SK-N-MC (cell line): ENCODE results near the gene AKR1C4.
"Not testable (repeated sequence)": the region's sequence is repeated elsewhere in the genome, so short reads cannot be mapped to it uniquely, and the experiment has no call there.

Source experiments
- DNase-seq: peaks from one replicate; pipeline ENCODE4 v3.0.0-alpha.2; 2011; ENCODE audit warnings: low read depth, low spot score
- H3K27ac ChIP-seq: fragments of 200-600 bp; sonication (generic); 2 replicates; pipeline ENCODE4 v1.5.1; 2016; ENCODE audit warnings: mixed run types
- H3K36me3 ChIP-seq: fragments of 200-600 bp; sonication (generic); 2 replicates; pipeline ENCODE4 v1.6.1; 2017; ENCODE audit warnings: antibody characterized with exemption, low read length, mixed read lengths; ENCODE audit not compliant: insufficient read depth
- H3K4me3 ChIP-seq: fragments of 200-600 bp; sonication (generic); 2 replicates; pipeline ENCODE4 v1.5.1; 2016
- H3K9ac ChIP-seq: fragments of 200-600 bp; sonication (generic); 2 replicates; pipeline ENCODE4 v1.8.0; 2017; ENCODE audit warnings: mixed run types, mixed read lengths; ENCODE audit not compliant: insufficient read length
- H3K9me3 ChIP-seq: fragments of 200-600 bp; sonication (generic); 2 replicates; pipeline ENCODE4 v1.6.1; 2017; ENCODE audit warnings: low read depth, mild to moderate bottlenecking, antibody characterized with exemption, low read length, moderate library complexity, mixed read lengths
- EZH2 ChIP-seq: fragments of 200-600 bp; sonication (generic); IDR thresholded peaks from one replicate; pipeline ENCODE4 v1.6.1; 2017; ENCODE audit warnings: antibody characterized with exemption
- FOXP2 ChIP-seq: optimal IDR thresholded peaks from 2 replicates; pipeline ENCODE3; 2011; ENCODE audit warnings: mild to moderate bottlenecking, moderate library complexity; ENCODE audit not compliant: insufficient read depth; ENCODE audit errors: extremely low read length, control extremely low read depth
- POLR2AphosphoS5 ChIP-seq: IDR thresholded peaks from 2 replicates; pipeline ENCODE4 v1.6.1; 2012; ENCODE audit warnings: mild to moderate bottlenecking, low read depth, low read length, borderline replicate concordance

AKR1C4 gene

DNA sequence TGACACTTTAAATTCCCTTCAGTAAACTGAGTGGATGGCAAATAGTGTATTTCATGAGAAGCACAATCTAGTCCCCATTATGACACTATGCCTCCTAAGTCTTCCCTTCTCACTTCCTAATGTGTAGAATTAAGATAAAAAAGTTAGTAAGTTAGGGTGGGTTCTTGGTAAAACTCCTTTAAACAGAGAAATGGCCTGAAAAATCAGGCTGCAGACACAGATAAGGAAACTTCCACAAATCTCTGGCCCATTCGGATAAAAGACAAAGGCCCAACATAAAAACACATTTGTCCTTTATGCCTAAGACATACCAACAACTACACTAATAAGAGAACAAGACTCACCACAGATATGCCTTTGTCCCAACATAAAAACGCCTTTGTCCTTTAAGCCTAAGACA is 33.1 kb upstream of the AKR1C4 start:
- Histone ChIP-seq H3K9me3 (no peaks in the 10 kb centered on the region), H3K4me3 (no peak overlapping the region), H3K27ac (no peak overlapping the region), H3K36me3 (no peaks in the 10 kb centered on the region), H3K9ac (no peak overlapping the region)
- DNase-seq = no peak
- TF ChIP-seq FOXP2 (no peak), POLR2AphosphoS5 (no peak), EZH2 (no peak)

DNA sequence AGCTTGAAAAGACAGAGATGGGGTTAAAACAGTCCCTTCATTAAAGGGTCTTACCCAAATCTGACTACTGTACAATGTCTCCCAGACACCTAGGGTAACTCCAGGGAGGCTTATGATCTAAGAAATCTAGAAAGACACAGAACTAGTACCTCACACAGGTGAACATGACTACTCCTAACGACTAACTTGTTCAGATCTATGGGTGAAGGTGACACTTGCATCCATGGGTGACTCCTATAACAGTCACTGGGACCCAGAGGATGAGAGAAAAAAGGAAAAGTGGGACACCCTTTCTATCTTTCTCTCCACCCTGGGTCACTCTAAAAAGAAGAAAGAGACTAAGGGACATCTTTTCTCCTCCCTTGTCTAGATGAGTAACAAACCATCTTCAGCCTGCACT is 30.9 kb upstream of the AKR1C4 start:
- Histone ChIP-seq H3K36me3 (no peaks in the 10 kb centered on the region), H3K9me3 (no peaks in the 10 kb centered on the region), H3K4me3 (no peak overlapping the region), H3K9ac (no peak overlapping the region), H3K27ac (no peak overlapping the region)
- DNase-seq = no peak
- TF ChIP-seq POLR2AphosphoS5 (no peak), FOXP2 (no peak), EZH2 (no peak)

- Histone ChIP-seq H3K9ac (no peak overlapping the region), H3K27ac (no peak overlapping the region), H3K36me3 (no peaks in the 10 kb centered on the region), H3K9me3 (no peaks in the 10 kb centered on the region), H3K4me3 (no peak overlapping the region)
- DNase-seq = no peak
- TF ChIP-seq POLR2AphosphoS5 (no peak), FOXP2 (no peak), EZH2 (no peak)
These were observed 27.7 kb upstream of the AKR1C4 start for GRCh38 chr10:5168897-5169420.

DNA sequence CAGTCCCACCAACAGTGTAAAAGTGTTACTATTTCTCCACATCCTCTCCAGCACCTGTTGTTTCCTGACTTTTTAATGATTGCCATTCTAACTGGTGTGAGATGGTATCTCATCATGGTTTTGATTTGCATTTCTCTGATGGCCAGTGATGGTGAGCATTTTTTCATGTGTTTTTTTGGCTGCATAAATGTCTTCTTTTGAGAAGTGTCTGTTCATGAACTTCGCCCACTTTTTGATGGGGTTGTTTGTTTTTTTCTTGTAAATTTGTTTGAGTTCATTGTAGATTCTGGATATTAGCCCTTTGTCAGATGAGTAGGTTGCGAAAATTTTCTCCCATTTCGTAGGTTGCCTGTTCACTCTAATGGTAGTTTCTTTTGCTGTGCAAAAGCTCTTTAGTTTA is 21.1 kb upstream of the AKR1C4 start:
- not testable (repeated sequence) for DNase-seq, H3K9ac ChIP-seq, H3K9me3 ChIP-seq, H3K4me3 ChIP-seq, H3K36me3 ChIP-seq, H3K27ac ChIP-seq

DNA sequence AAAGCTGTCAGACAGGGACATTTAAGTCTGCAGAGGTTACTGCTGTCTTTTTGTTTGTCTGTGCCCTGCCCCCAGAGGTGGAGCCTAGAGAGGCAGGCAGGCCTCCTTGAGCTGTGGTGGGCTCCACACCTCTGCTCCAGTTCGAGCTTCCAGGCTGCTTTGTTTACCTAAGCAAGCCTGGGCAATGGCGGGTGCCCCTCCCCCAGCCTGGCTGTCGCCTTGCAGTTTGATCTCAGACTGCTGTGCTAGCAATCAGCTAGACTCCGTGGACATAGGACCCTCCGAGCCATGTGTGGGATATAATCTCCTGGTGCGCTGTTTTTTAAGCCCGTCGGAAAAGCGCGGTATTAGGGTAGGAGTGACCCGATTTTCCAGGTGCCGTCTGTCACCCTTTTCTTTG is 16.1 kb upstream of the AKR1C4 start:
- not testable (repeated sequence) for H3K36me3 ChIP-seq, DNase-seq, H3K9ac ChIP-seq

DNA sequence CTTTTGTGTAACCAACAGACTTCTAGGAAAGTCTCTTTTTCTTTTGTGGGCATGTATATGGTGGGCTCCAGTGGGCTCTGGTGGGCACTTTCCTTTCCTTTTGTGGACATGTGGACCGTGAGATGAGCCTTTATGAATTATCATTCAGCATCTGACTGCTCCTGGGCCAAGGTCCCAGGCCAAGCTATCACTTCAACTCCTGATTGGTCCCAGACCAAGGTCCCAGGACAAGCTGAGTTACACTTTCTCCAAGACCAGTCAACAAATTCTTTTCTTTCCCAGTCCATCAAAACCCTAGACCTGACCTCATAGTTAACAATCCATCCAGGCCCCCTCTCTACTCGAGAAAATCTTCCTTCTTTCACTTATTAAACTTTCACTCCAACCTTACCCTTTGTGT is 12.7 kb upstream of the AKR1C4 start:
- no peak overlapping the region for H3K27ac ChIP-seq
- H3K9ac ChIP-seq = no peak overlapping the region
- no peaks in the 10 kb centered on the region for H3K36me3 ChIP-seq
- DNase-seq = no peak
- no peaks in the 10 kb centered on the region for H3K9me3 ChIP-seq
- no peak overlapping the region for H3K4me3 ChIP-seq
- TF ChIP-seq FOXP2 (no peak), EZH2 (no peak), POLR2AphosphoS5 (no peak)

More for the DNA sequence above, 16.1 kb upstream of the AKR1C4 start:
- not testable (repeated sequence) for H3K27ac ChIP-seq, H3K9me3 ChIP-seq, H3K4me3 ChIP-seq

DNA sequence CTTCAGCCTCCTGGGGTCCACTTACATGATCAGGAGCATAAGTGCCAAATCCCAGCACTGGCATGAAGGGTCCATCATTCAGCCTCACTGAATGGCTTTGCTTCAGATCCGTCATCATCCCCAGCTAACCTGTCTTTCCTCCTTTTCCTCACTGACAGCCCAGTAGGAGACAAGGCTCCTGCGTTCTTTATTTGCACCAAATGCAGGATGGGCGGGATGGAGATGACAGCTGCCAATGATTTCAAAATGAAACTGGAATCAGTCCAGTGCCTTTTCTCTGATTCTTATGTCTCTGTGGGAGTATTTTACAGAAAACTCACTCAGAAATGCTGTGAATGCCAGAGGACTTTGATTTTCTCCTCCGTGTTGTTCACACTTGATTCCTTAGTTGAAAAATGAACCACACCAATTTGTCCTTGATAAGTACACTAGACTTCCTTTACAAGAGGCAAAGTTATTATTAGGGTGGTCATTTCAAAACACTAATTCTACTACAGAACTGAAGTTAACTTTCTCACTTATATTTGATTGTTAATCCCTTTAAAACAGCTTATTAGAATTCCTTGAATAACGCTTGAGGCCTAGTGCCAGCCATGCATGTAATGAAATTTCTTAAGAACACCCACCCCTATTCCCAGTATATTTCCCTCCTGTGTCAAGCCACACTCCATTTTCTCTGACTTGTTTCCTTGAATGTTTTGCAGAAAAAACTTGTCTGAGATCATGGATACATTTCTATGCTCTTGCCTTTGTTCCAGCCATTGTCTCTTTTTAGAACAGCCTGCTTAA is 11.5 kb upstream of the AKR1C4 start, which contains the start of gene AKR1C8:
Gene AKR1C8, minus strand, starts transcription at position 164 of the 789 bp plus-strand sequence. Its CDS starts 46 bp downstream, at position 118.
- Histone ChIP-seq H3K4me3 (no peak within 1 kb of the TSS), H3K27ac (no peak within 1 kb of the TSS), H3K9me3 (no peaks in the 10 kb centered on the region), H3K9ac (no peak within 1 kb of the TSS), H3K36me3 (no peaks in the 10 kb centered on the region)
- DNase-seq = no peak
- no peak for TF ChIP-seq POLR2AphosphoS5
- TF ChIP-seq FOXP2 = no peak
- no peak for TF ChIP-seq EZH2

GRCh38 chr10:5187867-5188266 is 8.8 kb upstream of the AKR1C4 start:
- no peak overlapping the region for H3K4me3 ChIP-seq
- no peak overlapping the region for H3K27ac ChIP-seq
- TF ChIP-seq EZH2 (no peak), POLR2AphosphoS5 (no peak), FOXP2 (no peak)
- H3K36me3 ChIP-seq = no peaks in the 10 kb centered on the region
- no peak for DNase-seq
- no peak overlapping the region for H3K9ac ChIP-seq
- H3K9me3 ChIP-seq = no peaks in the 10 kb centered on the region

- Histone ChIP-seq H3K36me3 (no peaks in the 10 kb centered on the region), H3K9me3 (no peaks in the 10 kb centered on the region), H3K27ac (no peak overlapping the region), H3K9ac (no peak overlapping the region), H3K4me3 (no peak overlapping the region)
- no peak for DNase-seq
- no peak for TF ChIP-seq FOXP2
- no peak for TF ChIP-seq POLR2AphosphoS5
- TF ChIP-seq EZH2 = no peak
These were observed 8.3 kb upstream of the AKR1C4 start for GRCh38 chr10:5188358-5188757.
